Measurements from ENCODE around the gene MPG. TPM values are rescaled to one million over a fixed set of nuclear protein-coding genes. Genes with fewer than 3 reads are reported as not detected.
A peak's percentile ranks its signal among the peaks of the same experiment; 100 is the strongest.

The MPG gene
- total and polyA plus RNA-seq, 12 donors: 32.2 to 88.5 (median 41.1) TPM

DNA sequence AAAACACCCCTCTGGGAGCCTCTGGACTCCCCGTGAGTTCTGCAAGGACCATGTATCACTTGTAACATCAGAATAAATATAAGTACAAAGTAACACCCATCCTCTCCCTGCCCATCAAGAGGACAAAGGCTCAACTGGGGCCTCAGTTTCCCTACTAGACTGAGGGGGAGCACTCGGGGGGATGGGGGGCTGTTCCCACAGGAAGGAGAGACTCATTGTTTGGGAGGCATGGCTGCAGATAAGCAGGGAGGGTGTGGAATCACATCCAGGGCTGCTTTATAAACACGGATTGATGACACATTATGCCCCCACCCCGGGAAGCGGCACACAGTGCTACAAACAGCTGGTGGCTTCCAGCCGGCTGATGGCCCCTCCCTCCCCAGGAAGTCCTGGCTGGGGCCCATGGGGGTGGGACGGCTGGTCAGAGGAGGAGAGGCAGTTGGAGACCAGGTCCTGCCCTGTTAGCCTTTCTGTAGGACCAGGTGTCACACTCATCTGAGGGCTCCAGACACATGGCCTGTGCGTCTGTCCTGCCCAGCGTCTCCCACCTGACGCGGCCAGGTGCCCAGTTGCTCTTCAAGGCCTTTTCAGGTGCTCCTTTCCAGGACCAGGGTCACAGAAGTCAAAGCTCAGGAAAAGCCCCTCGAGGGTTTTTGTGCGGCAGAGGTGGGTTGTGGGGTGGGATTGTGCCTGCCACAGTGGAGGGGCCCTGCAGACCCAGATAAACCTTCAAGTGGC, 1.3 kb upstream of the MPG start:
- intact Hi-C loops (cut with DNase I): no loop called here
- peak overlapping the region in 9 of 10 donors; percentile 69 to 98 (median 83) for H3K4me3 ChIP-seq
- ATAC-seq (peak; percentile 31 to 74 (median 56)), DNase-seq (peak; percentile 78 to 87)
- TF ChIP-seq, protein P1, sequence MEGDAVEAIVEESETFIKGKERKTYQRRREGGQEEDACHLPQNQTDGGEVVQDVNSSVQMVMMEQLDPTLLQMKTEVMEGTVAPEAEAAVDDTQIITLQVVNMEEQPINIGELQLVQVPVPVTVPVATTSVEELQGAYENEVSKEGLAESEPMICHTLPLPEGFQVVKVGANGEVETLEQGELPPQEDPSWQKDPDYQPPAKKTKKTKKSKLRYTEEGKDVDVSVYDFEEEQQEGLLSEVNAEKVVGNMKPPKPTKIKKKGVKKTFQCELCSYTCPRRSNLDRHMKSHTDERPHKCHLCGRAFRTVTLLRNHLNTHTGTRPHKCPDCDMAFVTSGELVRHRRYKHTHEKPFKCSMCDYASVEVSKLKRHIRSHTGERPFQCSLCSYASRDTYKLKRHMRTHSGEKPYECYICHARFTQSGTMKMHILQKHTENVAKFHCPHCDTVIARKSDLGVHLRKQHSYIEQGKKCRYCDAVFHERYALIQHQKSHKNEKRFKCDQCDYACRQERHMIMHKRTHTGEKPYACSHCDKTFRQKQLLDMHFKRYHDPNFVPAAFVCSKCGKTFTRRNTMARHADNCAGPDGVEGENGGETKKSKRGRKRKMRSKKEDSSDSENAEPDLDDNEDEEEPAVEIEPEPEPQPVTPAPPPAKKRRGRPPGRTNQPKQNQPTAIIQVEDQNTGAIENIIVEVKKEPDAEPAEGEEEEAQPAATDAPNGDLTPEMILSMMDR (IDR thresholded peaks at IDR 0.05): no peak
- H3K4me1 ChIP-seq: peaks cover 38 to 73% (median 67%) of the 10 kb centered on the region in 9 donors
- H3K27ac ChIP-seq: peak overlapping the region; percentile 94 to 99 (median 97)
- WGBS, 2 donors: 29 to 38% methylated on average over 13 of the region's 13 CpGs
- H3K36me3 ChIP-seq: peaks cover 0 to 23% (median 7%) of the 10 kb centered on the region in 9 donors
- H3K9me3 ChIP-seq: no peaks in the 10 kb centered on the region
- peaks cover 0 to 22% (median 0%) of the 10 kb centered on the region in 7 donors for H3K27me3 ChIP-seq

DNA sequence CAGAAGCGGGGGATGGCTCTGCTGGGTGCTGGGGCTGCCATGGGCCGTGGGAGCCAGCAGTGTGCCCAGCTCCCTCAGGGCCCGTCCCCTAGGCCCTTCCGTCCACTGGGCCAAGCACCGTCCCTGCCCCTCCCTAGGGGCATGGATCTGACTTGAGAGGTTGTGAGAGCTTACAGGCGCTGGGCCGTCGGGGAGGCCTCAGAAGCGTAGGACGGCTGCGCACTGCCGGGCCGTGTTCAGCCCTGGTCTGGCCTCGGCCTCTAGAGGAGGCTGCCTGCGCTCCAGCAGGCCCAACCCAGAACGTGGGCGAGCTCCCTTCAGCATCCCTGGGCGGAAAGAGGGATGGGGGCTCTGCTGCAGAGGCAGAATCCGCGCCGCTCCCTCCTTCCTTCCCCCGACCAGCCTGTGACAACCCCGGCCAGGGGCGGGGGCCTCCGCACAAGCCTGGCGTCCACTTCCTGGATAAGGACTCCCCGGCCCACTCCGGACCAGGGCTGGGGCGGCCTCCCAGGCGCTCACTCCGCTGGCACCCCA, 685 bp upstream of the MPG start:
- intact Hi-C loops (cut with DNase I): no loop called here
- peaks cover 38 to 70% (median 66%) of the 10 kb centered on the region in 9 donors for H3K4me1 ChIP-seq
- peak; percentile 22 to 43 (median 32) for ATAC-seq
- H3K9me3 ChIP-seq: no peaks in the 10 kb centered on the region
- WGBS, 2 donors: 22 to 40% methylated on average over 30 to 31 of the region's 31 CpGs
- peak overlapping the region; percentile 69 to 98 (median 82) for H3K4me3 ChIP-seq
- H3K27ac ChIP-seq: peak overlapping the region; percentile 94 to 99 (median 97)
- H3K27me3 ChIP-seq: peaks cover 0 to 17% (median 0%) of the 10 kb centered on the region in 7 donors
- peaks cover 0 to 23% (median 7%) of the 10 kb centered on the region in 9 donors for H3K36me3 ChIP-seq
- peak; percentile 62 to 71 for DNase-seq
- TF ChIP-seq, protein P1 (IDR thresholded peaks at IDR 0.05): no peak

DNA sequence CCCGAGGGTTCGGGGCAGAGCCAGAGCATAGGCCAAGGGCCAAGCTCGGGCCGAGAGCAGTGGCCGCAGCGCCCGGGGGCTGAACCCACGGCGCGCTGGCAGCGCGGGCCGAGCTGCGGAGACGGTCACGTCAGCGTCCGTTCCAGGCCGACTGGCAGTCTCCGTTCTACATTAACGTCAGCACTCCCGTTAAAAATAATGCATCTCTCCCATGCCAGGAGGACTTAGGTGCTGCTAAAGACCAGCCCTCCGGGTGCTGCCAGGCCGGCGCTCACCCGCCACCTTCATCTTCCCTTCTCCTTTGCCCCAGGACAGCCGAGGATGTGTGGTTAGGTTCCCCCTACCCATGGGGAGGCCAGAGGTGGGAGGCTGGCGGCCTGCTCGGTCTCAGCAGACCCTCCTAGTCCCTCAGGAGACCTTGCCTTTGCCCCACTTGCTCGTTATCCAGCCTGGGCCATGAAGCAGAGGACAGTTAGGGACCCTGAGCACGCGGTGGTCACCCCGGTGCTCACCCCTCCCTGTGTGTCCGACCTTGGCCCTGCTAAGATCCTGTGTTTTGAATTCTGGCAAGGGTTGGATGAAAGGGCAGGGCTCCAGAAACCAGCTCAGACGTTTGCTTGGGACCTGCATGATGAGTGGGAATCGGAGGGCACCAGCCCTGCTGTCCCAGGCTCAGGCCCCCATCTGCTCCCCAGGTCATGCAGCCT, 572 bp downstream of the MPG start:
- Histone ChIP-seq H3K9me3 (no peaks in the 10 kb centered on the region), H3K4me3 (peak overlapping the region; percentile 69 to 98 (median 82)), H3K27me3 (peaks cover 0 to 6% (median 0%) of the 10 kb centered on the region in 7 donors), H3K36me3 (peaks cover 0 to 32% (median 7%) of the 10 kb centered on the region in 9 donors), H3K27ac (peak overlapping the region; percentile 94 to 99 (median 97)), H3K4me1 (peaks cover 32 to 64% (median 59%) of the 10 kb centered on the region in 9 donors)
- TF ChIP-seq, protein P1 (IDR thresholded peaks at IDR 0.05): no peak
- WGBS, 2 donors: 6 to 7% methylated on average over 36 of the region's 36 CpGs
- DNase-seq (peak in 1 of 2 donors; percentile 61), ATAC-seq (peak in 5 of 8 donors; percentile 3 to 23 (median 20))
- intact Hi-C loops (cut with DNase I): no loop called here
